HCEC 1CT (cell line): ENCODE results near the gene MYH1.

ENCODE experiments used
- DNase-seq: peaks from one replicate; pipeline ENCODE4 v3.0.0-alpha.2; 2017

The MYH1 gene

DNA sequence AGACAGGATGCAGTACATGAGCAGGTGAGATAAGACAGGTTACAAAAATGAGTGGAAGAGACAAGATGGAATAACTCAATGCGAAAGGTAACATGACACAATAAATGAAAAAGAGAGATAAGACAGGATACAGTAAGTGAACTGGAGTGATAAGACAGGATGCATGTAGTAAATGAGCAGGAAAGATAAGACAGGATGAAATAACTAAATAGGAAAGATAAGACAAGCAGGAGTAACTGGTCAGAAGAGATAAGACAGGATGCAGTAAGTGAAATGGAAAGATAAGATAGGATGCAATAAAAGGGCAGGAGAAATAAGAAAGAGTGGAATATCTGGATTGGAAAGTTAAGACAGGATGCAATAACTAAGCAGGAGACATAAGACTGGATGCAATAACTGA is 40.6 kb downstream of the MYH1 start:
- no peak for DNase-seq

DNA sequence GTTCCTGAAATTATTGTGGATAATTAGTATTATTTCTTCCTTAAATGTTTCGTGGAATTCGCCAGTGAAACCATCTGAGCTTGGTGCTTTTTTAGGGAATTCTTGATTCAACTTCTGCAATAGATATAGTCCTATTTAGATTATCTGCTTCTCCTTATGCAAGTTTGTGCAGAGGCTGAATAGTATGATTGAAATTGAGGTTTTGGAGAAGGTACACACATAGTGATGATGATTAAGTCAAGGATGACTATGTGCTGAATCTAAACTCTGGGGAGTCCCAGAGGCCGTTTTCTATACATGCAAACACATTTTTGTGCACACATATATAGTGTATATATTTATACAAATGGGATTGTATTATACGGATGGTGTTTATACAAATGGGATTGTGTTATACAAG is 43.8 kb downstream of the MYH1 start:
- DNase-seq = no peak

DNA sequence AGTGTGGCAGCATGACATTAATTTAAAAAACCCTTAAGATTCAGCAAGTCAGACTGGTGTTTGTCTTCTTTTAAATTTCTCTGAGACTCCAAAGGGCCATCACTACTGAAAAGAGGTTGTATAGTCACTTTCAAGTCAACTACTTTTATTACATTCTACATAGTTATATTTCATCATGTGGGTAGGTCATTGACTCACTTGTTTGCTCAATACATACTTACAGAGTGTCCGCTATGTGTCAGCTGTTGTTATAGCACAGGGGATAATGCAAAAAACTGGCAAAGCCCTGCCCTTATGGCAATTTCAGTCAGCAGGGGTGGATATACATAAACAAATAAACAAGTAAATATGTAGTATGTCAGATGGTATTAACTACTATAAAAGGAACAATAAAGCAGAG is 46.5 kb downstream of the MYH1 start:
- no peak for DNase-seq

DNA sequence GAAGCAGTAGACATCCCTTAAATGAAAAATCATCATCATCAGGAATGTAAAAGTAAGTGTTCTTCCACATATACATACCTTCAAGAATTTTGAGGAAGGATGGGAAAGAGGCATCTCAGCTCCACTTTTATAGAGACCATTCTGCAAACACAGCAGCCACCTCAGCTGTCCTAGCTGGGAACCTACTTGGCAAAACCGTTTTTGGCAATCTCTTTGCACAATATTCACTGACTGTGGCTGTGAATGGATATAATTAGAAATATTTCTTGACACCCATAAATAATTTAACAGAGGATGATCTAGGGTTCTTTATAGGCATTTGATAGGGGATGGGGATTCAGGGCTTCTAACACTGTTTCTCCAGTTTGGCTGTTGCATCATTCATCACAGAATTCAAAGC is 48.9 kb downstream of the MYH1 start, which contains the start of gene MYH4:
Gene MYH4 (minus strand): TSS at position 101 of the 400 bp plus-strand sequence. CDS start 2,814 bp downstream, outside the sequence.
- DNase-seq = no peak

DNA sequence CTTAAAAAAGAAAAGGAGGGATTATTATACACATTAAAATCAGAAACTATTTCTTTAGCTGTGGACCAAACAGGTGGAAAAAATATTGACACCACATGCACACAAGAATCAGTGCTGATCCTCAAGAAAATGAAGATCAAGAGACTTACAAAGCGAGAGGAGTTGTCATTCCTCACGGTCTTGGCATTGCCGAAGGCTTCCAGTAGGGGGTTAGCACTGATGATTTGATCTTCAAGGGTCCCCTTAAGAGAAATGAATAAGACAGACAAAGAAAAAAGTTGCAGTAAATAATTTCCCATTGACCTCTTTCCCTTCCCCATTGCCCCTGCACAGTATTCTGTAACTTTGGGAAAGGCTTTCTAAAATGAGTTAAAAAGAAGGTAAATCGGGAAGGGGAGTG is 54.9 kb downstream of the MYH1 start:
- DNase-seq = no peak

DNA sequence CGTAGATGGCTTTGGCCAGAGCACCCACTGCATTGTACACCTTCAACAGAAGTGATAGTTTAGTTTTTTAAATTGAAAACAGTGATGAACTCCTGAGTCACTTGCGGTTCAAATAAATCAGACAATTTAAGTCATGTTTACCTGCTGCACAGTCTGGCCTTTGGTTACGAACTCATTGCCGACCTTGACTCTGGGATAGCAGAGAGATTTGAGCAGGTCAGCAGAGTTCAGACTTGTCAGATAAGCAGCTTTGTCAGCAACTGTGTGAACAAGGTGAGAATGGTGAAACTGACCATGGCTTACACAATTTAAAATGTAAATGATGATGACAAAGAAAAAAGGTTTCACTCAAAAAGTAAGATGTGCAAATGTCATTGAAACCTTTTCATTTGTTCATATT is 58.3 kb downstream of the MYH1 start:
- DNase-seq = no peak

DNA sequence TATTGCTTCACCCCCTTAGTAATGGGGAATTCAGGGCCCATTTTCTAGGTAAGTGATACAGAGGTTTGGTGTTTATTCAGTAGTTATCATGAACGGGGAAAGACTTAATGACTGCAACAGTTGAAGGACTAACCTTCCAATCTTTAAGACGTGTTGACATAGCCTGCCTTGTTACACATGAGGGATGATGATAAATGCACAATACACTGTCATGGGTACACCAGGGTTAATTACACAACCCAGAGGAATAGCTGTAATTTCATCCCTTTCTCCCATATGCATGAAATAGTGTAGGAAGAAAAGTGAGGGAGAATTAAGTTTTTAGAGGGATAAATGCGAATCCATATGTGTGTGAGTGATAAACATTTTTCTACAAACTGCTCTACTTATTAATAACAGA is 59.6 kb downstream of the MYH1 start:
- DNase-seq = no peak

DNA sequence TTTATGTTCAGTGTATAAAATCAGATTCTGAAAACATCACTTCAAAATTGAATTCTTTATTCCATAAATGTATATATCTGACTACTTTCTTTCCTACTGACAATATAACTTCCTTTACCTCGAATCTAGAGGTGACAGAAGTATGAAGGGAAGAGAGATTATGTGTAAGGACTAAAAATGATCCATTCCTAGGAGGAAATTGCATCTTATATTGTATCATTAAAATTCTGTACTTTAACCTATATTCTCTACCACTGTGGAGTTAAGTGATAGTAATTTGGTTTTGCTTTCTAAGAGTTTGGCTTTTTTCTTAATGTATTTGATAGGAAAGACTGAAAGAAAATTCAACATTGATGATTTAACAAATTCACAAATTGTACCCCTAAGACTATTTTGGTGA is 60.4 kb downstream of the MYH1 start:
- no peak for DNase-seq

DNA sequence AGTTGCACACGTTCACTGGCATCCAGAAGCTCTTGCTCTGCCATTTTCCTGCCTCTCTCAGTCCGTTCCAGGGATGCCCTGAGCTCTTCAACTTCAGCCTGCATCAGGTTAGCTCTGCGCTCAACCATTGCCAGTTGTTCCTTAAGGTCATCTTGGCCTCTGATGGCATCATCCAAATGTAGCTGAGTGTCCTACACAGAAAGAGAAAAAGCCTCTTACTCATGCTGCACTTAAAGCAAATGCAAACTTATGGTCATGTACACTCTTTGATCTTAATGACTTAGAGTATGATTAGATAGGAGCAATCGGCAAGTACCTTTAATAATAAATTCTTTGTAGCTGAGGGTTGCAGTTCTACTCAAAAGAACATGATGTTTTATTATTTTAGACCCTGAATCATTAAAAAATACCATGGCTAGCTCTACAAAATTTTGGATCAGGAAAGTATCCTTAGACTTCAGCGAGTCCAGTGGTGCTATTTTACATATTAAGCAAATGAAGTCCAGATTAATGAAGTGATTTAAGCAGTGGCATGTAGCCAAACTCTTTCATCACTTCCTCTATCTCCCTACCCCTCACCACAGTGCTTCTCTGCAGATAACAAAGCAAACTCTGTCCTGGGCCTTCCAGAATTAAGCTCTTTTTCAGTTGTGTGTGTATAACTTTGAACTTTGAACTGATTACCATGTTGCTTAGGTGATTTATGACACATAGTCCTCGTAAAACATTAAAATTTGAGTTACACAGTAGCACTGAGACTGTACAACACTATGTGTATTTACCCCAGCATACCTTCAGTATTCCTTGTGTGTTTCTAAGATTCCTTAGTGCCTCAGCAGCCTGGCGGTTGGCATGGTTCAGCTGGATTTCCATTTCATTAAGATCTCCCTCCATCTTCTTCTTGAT is 71.1 kb downstream of the MYH1 start:
- no peak for DNase-seq
